SJCRH30 (cell line): ENCODE measurements around the gene PYCARD. TPM values are rescaled to one million over a fixed set of nuclear protein-coding genes. Genes with fewer than 3 reads are reported as not detected.
"Not testable (repeated sequence)": the region's sequence is repeated elsewhere in the genome, so short reads cannot be mapped to it uniquely, and the experiment has no call there.

Experiments
- DNase-seq, 2 experiments: peaks; one replicate each; pipeline ENCODE4 v3.0.0-alpha.2; 2015 to 2020
- H3K27ac ChIP-seq: fragments of 250-450 bp; sonication (Bioruptor Pico); 2 replicates; pipeline ENCODE4 v1.5.1; 2020; ENCODE audit warnings: mild to moderate bottlenecking, moderate library complexity
- H3K27me3 ChIP-seq: fragments of 250-450 bp; sonication (Bioruptor Pico); 2 replicates; pipeline ENCODE4 v1.5.1; 2020; ENCODE audit warnings: mild to moderate bottlenecking, moderate library complexity
- H3K36me3 ChIP-seq: fragments of 250-450 bp; sonication (Bioruptor Pico); 2 replicates; pipeline ENCODE4 v1.5.1; 2020; ENCODE audit warnings: mild to moderate bottlenecking, moderate library complexity
- H3K4me1 ChIP-seq: fragments of 250-450 bp; sonication (Bioruptor Pico); 2 replicates; pipeline ENCODE4 v1.5.1; 2020; ENCODE audit warnings: mild to moderate bottlenecking, moderate library complexity
- H3K4me3 ChIP-seq: fragments of 250-450 bp; sonication (Bioruptor Pico); 2 replicates; pipeline ENCODE4 v1.5.1; 2020; ENCODE audit warnings: mild to moderate bottlenecking, moderate library complexity
- H3K9me3 ChIP-seq: fragments of 250-450 bp; sonication (Bioruptor Pico); replicated peaks from 2 replicates; pipeline ENCODE4 v1.5.1; 2020; ENCODE audit warnings: mild to moderate bottlenecking, moderate library complexity
- total RNA-seq: library from RNA; depleted of rRNA; stranded (reverse); fragments of >200 nt; shearing (Covaris generic); gene quantifications from 2 replicates; pipeline ENCODE4 v1.2.3, GENCODE V29; 2014; rRNA removed

Gene PYCARD
- not detected in 2 replicates for total RNA-seq

DNA sequence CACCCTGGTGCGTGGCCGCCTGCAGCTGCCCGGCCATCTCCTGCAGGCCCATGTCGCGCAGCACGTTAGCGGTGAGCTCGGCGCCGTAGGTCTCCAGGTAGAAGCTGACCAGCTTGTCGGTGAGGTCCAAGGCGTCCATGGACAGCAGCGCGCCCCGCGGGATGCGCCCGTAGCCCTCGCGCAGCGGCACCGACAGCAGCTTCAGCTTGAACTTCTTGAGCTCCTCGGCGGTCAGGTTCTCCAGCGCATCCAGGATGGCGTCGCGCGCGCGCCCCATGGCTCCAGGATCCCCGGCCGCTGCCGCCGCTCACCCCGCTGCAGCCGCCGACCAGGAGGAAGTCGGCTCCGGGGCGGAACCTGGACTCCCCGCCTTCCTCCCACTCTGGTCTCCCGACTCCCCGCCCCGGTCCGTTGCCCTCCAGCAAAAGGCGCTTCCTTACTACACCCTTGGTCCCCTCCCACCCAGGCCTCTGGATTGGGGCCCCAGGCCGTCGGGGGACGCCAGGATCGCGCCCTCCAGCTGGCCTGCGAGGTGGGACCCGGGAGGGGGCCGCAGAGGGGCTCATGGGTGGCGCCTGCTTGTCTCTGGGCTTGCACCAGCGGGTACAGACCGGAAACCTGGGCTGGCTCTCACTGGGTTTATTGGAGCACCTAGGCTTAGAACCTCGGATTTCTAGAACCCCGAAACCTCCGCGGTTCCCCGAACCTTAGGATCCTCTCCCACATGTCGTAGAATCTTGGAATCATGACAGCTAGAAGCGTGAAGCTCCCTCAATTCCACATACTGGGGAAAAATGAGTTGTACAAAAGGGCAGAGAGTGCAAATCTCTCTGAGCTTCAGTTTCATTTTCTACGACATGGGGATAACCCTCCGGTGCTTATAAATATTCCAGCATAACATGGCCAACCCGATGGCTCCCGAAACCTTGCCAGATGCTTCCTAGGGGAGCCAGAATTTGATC is at the start of gene PYCARD:
TSS of gene PYCARD (minus strand) at position 347 of the 962 bp plus-strand sequence. CDS start at position 277, 70 bp downstream.
- Histone ChIP-seq H3K4me1 (peaks cover 10% of the 10 kb centered on the region), H3K4me3 (no peak within 1 kb of the TSS), H3K27ac (no peak within 1 kb of the TSS), H3K9me3 (no peaks in the 10 kb centered on the region), H3K36me3 (peaks cover 10% of the 10 kb centered on the region; the same call in 1 of the 2 replicates), H3K27me3 (no peaks in the 10 kb centered on the region)
- no peak for DNase-seq

DNA sequence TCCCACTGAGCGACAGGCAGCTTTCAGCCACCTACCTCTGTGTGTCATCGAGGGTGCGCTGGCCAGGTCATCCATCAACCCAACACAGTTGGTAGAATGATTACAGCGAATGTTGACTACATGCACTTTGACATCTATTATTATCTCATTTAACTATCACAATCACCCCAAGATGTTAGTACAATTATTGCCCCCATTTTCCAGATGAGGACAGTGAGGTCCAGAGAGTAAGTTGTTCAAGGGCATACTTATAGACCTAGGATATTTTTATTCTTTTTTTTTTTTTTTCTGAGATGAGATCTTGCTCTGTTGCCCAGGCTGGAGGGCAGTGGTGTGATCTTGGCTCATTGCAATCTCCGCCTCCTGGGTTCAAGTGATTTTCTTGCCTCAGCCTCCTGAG is 48.9 kb upstream of the PYCARD start:
- Histone ChIP-seq H3K9me3 (no peaks in the 10 kb centered on the region), H3K4me3 (no peak overlapping the region), H3K36me3 (no peaks in the 10 kb centered on the region), H3K4me1 (no peaks in the 10 kb centered on the region), H3K27ac (no peak overlapping the region), H3K27me3 (no peaks in the 10 kb centered on the region)
- no peak for DNase-seq

DNA sequence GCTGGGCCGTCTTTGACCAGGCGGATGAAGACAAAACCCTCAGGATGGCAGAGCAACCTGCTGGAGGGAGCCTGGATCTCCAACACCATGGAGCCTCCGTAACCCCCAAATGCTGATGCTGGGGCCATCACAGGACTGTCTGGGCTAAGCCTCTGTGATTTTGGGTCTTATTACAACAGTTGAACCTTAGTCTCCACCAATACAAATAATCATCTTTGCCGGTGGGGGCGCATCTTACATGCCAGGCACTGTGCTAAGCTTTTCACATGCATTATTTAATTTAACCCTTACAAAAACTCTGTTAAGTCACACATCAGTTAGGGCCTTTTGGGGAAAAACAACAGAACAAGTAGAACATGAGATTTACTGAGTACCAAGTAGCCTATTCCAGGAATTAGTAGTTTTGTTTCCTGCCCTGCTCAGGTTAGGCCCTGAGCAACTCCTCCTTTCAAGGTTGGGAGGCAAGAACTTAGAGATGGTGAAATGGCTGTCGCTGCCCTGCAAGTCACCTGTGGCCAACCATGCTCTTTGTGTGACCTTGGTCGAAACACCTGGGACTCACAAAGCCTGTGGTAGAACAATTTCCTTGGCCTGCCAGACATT is 48.3 kb upstream of the PYCARD start:
- DNase-seq = no peak
- no peaks in the 10 kb centered on the region for H3K4me1 ChIP-seq
- no peaks in the 10 kb centered on the region for H3K27me3 ChIP-seq
- no peak overlapping the region for H3K4me3 ChIP-seq
- no peaks in the 10 kb centered on the region for H3K9me3 ChIP-seq
- no peak overlapping the region for H3K27ac ChIP-seq
- no peaks in the 10 kb centered on the region for H3K36me3 ChIP-seq

GRCh38 chr16:31248344-31248743 is 45.8 kb upstream of the PYCARD start:
- Histone ChIP-seq H3K4me1 (no peaks in the 10 kb centered on the region), H3K27ac (no peak overlapping the region), H3K4me3 (no peak overlapping the region), H3K36me3 (no peaks in the 10 kb centered on the region), H3K27me3 (no peaks in the 10 kb centered on the region), H3K9me3 (no peaks in the 10 kb centered on the region)
- DNase-seq = no peak

- H3K4me1 ChIP-seq = 0 out of 2 replicates have a peak, but pooled peaks cover 4% of the 10 kb centered on the region
- H3K36me3 ChIP-seq = no peaks in the 10 kb centered on the region
- no peaks in the 10 kb centered on the region for H3K9me3 ChIP-seq
- H3K4me3 ChIP-seq = no peak overlapping the region
- no peak for DNase-seq
- no peaks in the 10 kb centered on the region for H3K27me3 ChIP-seq
- H3K27ac ChIP-seq = no peak overlapping the region
Observed at GRCh38 chr16:31246296-31246695, 43.7 kb upstream of the PYCARD start.

DNA sequence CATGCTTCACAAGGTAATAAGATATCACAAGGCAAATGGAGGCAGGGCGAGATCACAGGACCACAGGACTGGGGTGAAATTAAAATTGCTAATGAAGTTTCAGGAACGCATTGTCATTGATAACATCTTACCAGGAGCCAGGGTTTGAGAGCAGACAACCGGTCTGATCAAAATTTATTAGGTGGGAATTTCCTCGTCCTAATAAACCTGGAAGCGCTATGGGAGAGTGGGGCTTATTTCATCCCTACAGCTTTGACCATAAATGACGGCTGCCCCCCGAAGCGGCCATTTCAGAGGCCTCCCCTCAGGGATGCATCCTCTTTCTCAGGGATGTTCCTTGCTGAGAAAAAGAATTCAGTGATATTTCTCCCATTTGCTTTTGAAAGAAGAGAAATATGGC is 43.0 kb upstream of the PYCARD start:
- H3K36me3 ChIP-seq, H3K4me1 ChIP-seq, H3K4me3 ChIP-seq, H3K9me3 ChIP-seq, H3K27me3 ChIP-seq, DNase-seq, H3K27ac ChIP-seq: not testable (repeated sequence)

- Histone ChIP-seq H3K27me3 (no peaks in the 10 kb centered on the region), H3K9me3 (no peaks in the 10 kb centered on the region), H3K36me3 (no peaks in the 10 kb centered on the region), H3K27ac (no peak overlapping the region), H3K4me1 (0 out of 2 replicates have a peak, but pooled peaks cover 4% of the 10 kb centered on the region), H3K4me3 (no peak overlapping the region)
- DNase-seq = no peak
Observed at GRCh38 chr16:31243734-31244670, 41.4 kb upstream of the PYCARD start.

DNA sequence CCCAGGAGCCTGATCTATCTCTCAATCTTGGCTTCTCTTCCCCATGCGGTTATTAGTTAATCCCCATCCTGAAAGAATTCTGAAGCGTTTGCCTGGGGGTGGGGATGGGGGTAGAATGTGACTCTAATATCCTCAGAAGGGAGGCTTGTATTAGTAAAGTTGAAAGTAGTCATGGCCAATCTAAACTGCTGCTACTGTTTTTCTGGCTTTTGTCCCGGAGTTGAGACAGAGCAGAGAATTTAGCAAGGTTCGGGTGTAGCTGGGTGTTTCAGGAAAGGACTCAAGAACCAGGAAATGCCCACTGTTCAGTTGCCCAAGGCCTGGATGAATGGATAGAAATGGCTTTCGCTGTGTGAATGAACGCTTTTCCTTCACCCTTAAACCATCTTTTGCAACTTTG is 39.6 kb upstream of the PYCARD start:
- H3K4me3 ChIP-seq = no peak overlapping the region
- DNase-seq = peak; percentile 35 to 60
- no peaks in the 10 kb centered on the region for H3K36me3 ChIP-seq
- no peak overlapping the region for H3K27ac ChIP-seq
- no peaks in the 10 kb centered on the region for H3K27me3 ChIP-seq
- H3K4me1 ChIP-seq = 0 out of 2 replicates have a peak, but pooled peaks cover 4% of the 10 kb centered on the region
- H3K9me3 ChIP-seq = no peaks in the 10 kb centered on the region

DNA sequence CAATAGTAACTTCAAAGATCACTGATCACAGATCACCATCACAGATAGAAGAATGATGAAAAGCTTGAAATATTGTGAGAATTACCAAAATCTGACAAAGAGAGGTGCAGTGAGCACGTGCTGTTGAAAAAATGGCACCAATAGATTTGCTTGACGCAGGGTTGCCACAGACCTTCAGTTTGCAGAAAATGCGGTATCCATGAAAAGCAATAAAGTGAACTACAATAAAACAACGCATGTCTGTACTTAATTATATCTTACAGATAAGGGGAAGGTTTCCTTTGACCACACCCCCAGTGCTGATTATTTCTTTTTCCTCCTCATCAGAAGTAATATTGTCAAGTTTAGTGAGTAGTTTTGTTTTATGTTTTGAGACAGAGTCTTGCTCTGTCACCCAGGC is 35.5 kb upstream of the PYCARD start:
- Histone ChIP-seq H3K4me1 (0 out of 2 replicates have a peak, but pooled peaks cover 4% of the 10 kb centered on the region), H3K27me3 (no peaks in the 10 kb centered on the region), H3K4me3 (no peak overlapping the region), H3K36me3 (no peaks in the 10 kb centered on the region), H3K9me3 (no peaks in the 10 kb centered on the region; the same call in 1 of the 2 replicates), H3K27ac (no peak overlapping the region)
- no peak for DNase-seq

- no peaks in the 10 kb centered on the region for H3K27me3 ChIP-seq
- no peak overlapping the region for H3K27ac ChIP-seq
- DNase-seq = no peak
- H3K36me3 ChIP-seq = no peaks in the 10 kb centered on the region
- no peaks in the 10 kb centered on the region for H3K9me3 ChIP-seq
- no peaks in the 10 kb centered on the region for H3K4me1 ChIP-seq
- H3K4me3 ChIP-seq = no peak overlapping the region
Observed at GRCh38 chr16:31229501-31229900, 26.9 kb upstream of the PYCARD start.

- DNase-seq = no peak
- H3K4me1 ChIP-seq = no peaks in the 10 kb centered on the region
- no peaks in the 10 kb centered on the region for H3K9me3 ChIP-seq
- peaks cover 7% of the 10 kb centered on the region for H3K36me3 ChIP-seq
- H3K27ac ChIP-seq = no peak overlapping the region
- H3K4me3 ChIP-seq = no peak overlapping the region
- no peaks in the 10 kb centered on the region for H3K27me3 ChIP-seq
Observed at GRCh38 chr16:31228206-31228605, 25.6 kb upstream of the PYCARD start.

GRCh38 chr16:31225193-31225592 is 22.6 kb upstream of the PYCARD start:
- Histone ChIP-seq H3K36me3 (peaks cover 12% of the 10 kb centered on the region), H3K4me3 (no peak overlapping the region), H3K9me3 (no peaks in the 10 kb centered on the region), H3K27me3 (no peaks in the 10 kb centered on the region), H3K27ac (no peak overlapping the region), H3K4me1 (no peaks in the 10 kb centered on the region)
- DNase-seq = no peak

GRCh38 chr16:31224092-31224955 is 21.8 kb upstream of the PYCARD start:
- Histone ChIP-seq H3K27ac (no peak overlapping the region), H3K9me3 (no peaks in the 10 kb centered on the region), H3K36me3 (peaks cover 20% of the 10 kb centered on the region), H3K27me3 (no peaks in the 10 kb centered on the region), H3K4me3 (no peak overlapping the region), H3K4me1 (no peaks in the 10 kb centered on the region)
- DNase-seq = no peak

GRCh38 chr16:31223044-31223443 is 20.5 kb upstream of the PYCARD start:
- Histone ChIP-seq H3K4me1 (no peaks in the 10 kb centered on the region), H3K4me3 (no peak overlapping the region), H3K36me3 (peaks cover 26% of the 10 kb centered on the region), H3K27ac (no peak overlapping the region), H3K27me3 (no peaks in the 10 kb centered on the region), H3K9me3 (no peaks in the 10 kb centered on the region)
- no peak for DNase-seq
